Neuronal stem cell (in vitro differentiated cells): ENCODE measurements around the gene LRP2BP.
A peak's percentile ranks its signal among the peaks of the same experiment; 100 is the strongest.

ENCODE experiments used
- DNase-seq: peaks from one replicate; pipeline ENCODE4 v3.0.0-alpha.2; 2013; ENCODE audit warnings: low spot score
- H2AFZ ChIP-seq: one replicate; pipeline ENCODE4 v1.6.1; 2013; ENCODE audit warnings: mild to moderate bottlenecking, low read length, inconsistent platforms
- H2AK5ac ChIP-seq: 2 replicates; pipeline ENCODE4 v1.6.1; 2013; ENCODE audit warnings: low read depth, mild to moderate bottlenecking, inconsistent platforms, low read length, moderate library complexity, mixed read lengths
- H2BK120ac ChIP-seq: 2 replicates; pipeline ENCODE4 v1.6.1; 2013; ENCODE audit warnings: low read depth, mild to moderate bottlenecking, inconsistent platforms, low read length, moderate library complexity, mixed read lengths
- H2BK12ac ChIP-seq: one replicate; pipeline ENCODE4 v1.6.1; 2013; ENCODE audit warnings: low read length, inconsistent platforms
- H2BK15ac ChIP-seq: 2 replicates; pipeline ENCODE4 v1.6.1; 2013; ENCODE audit warnings: mild to moderate bottlenecking, low read length, inconsistent platforms, mixed read lengths
- H2BK5ac ChIP-seq: one replicate; pipeline ENCODE4 v1.6.1; 2013; ENCODE audit warnings: inconsistent platforms, mild to moderate bottlenecking, low read length, moderate library complexity
- H3K14ac ChIP-seq: one replicate; pipeline ENCODE4 v1.6.1; 2013; ENCODE audit warnings: low read length, inconsistent platforms
- H3K18ac ChIP-seq: 2 replicates; pipeline ENCODE4 v1.6.1; 2013; ENCODE audit warnings: low read length, inconsistent platforms
- H3K23ac ChIP-seq: 2 replicates; pipeline ENCODE4 v1.6.1; 2013; ENCODE audit warnings: low read depth, mild to moderate bottlenecking, mixed read lengths, low read length, inconsistent platforms; ENCODE audit not compliant: poor library complexity
- H3K27ac ChIP-seq: replicated peaks from 3 replicates; pipeline ENCODE4 v1.5.1; 2013; ENCODE audit warnings: low read length, inconsistent platforms
- H3K27me3 ChIP-seq, 3 experiments: 2 replicates each; pipeline ENCODE4 v1.6.1; 2013; ENCODE audit warnings: low read length in 3 of 3, mild to moderate bottlenecking in 2 of 3, inconsistent platforms in 1 of 3, low read depth in 1 of 3, mixed read lengths in 1 of 3, moderate library complexity in 1 of 3; ENCODE audit not compliant: control insufficient read depth in 3 of 3, insufficient read depth in 3 of 3
- H3K36me3 ChIP-seq, 2 donors: replicated peaks in 1 of 2; 2 replicates each; pipeline ENCODE4 v1.6.1; 2013; ENCODE audit warnings: low read length in 2 of 2; ENCODE audit not compliant: control insufficient read depth in 2 of 2, insufficient read depth in 2 of 2
- H3K4ac ChIP-seq: 2 replicates; pipeline ENCODE4 v1.6.1; 2013; ENCODE audit warnings: inconsistent platforms, mild to moderate bottlenecking, low read length, moderate library complexity
- H3K4me1 ChIP-seq, 2 donors: 1 replicate in 1 of 2; 2 replicates in 1 of 2; pipeline ENCODE4 v1.6.1; 2013; ENCODE audit warnings: low read length in 2 of 2, low read depth in 1 of 2; ENCODE audit not compliant: control insufficient read depth in 2 of 2, insufficient read depth in 1 of 2
- H3K4me2 ChIP-seq: one replicate; pipeline ENCODE4 v1.6.1; 2013; ENCODE audit warnings: mild to moderate bottlenecking, low read length, inconsistent platforms; ENCODE audit not compliant: insufficient read depth, poor library complexity, severe bottlenecking
- H3K4me3 ChIP-seq, 2 donors: 2 replicates each; pipeline ENCODE4 v1.5.1; 2013; ENCODE audit warnings: low read length in 2 of 2, mild to moderate bottlenecking in 2 of 2, inconsistent platforms in 1 of 2, moderate library complexity in 1 of 2
- H3K79me1 ChIP-seq: one replicate; pipeline ENCODE4 v1.6.1; 2013; ENCODE audit warnings: low read depth, mild to moderate bottlenecking, inconsistent platforms, low read length, moderate library complexity
- H3K9ac ChIP-seq: one replicate; pipeline ENCODE4 v1.6.1; 2013; ENCODE audit warnings: mild to moderate bottlenecking, low read depth, low read length, inconsistent platforms; ENCODE audit not compliant: poor library complexity
- H3K9me3 ChIP-seq, 2 donors: replicated peaks in 1 of 2; 2 replicates each; pipeline versions ENCODE3 to v1.6.1; 2013; ENCODE audit warnings: low read length in 2 of 2, mild to moderate bottlenecking in 2 of 2, inconsistent platforms in 1 of 2, low read depth in 1 of 2, mixed read lengths in 1 of 2, moderate library complexity in 1 of 2; ENCODE audit not compliant: control insufficient read depth in 2 of 2, insufficient read depth in 1 of 2
- H4K8ac ChIP-seq: one replicate; pipeline ENCODE4 v1.6.1; 2013; ENCODE audit warnings: low read depth, mild to moderate bottlenecking, inconsistent platforms, low read length, moderate library complexity
- H4K91ac ChIP-seq: one replicate; pipeline ENCODE4 v1.6.1; 2013; ENCODE audit warnings: low read length, low read depth, mild to moderate bottlenecking, inconsistent platforms; ENCODE audit not compliant: poor library complexity
- WGBS, 2 donors: extraction: QIAGEN DNeasy Blood & Tissue Kit; methylation state at CpG; one replicate each; pipeline ENCODE4 v1.1.7; 2013; ENCODE audit warnings: missing lambda C conversion rate in 2 of 2, mixed read lengths in 1 of 2; ENCODE audit not compliant: insufficient read length in 2 of 2, insufficient replicate concordance in 1 of 2; ENCODE audit errors: extremely low coverage in 2 of 2; 5-methylcytosine and 5-hydroxymethylcytosine counted together

Gene LRP2BP

GRCh38 chr4:185435466-185435865 lies 39.7 kb upstream of the LRP2BP start:
- Histone ChIP-seq H3K4ac (no peak overlapping the region), H3K4me1 (no peaks in the 10 kb centered on the region), H3K23ac (no peak overlapping the region), H3K4me3 (no peak overlapping the region), H2BK12ac (no peak overlapping the region), H3K27ac (no peak overlapping the region), H2BK5ac (no peak overlapping the region), H2AK5ac (no peak overlapping the region), H3K27me3 (no peaks in the 10 kb centered on the region), H3K9ac (no peak overlapping the region), H2BK15ac (no peak overlapping the region), H4K8ac (no peak overlapping the region), H4K91ac (no peak overlapping the region), H2BK120ac (no peak overlapping the region), H3K36me3 (no peaks in the 10 kb centered on the region), H3K79me1 (no peaks in the 10 kb centered on the region), H3K18ac (no peak overlapping the region), H3K9me3 (no peaks in the 10 kb centered on the region), H2AFZ (no peak overlapping the region), H3K14ac (no peak overlapping the region), H3K4me2 (no peak overlapping the region)
- no peak for DNase-seq

GRCh38 chr4:185429660-185430059 lies 33.9 kb upstream of the LRP2BP start:
- H4K8ac ChIP-seq: no peak overlapping the region
- H3K4me3 ChIP-seq: peak overlapping the region in 1 of 2 donors; percentile 61
- H4K91ac ChIP-seq: no peak overlapping the region
- no peaks in the 10 kb centered on the region for H3K27me3 ChIP-seq
- H3K14ac ChIP-seq: no peak overlapping the region
- no peak overlapping the region for H3K9ac ChIP-seq
- no peak overlapping the region for H2AK5ac ChIP-seq
- no peak overlapping the region for H3K4ac ChIP-seq
- no peak for DNase-seq
- no peak overlapping the region for H3K4me2 ChIP-seq
- H2BK120ac ChIP-seq: no peak overlapping the region
- H3K36me3 ChIP-seq: no peaks in the 10 kb centered on the region
- WGBS, 2 donors: no CpG with 5 or more reads among the region's 5 CpGs
- peak overlapping the region; percentile 58 for H2BK12ac ChIP-seq
- peaks cover 3 to 5% of the 10 kb centered on the region in 2 donors for H3K4me1 ChIP-seq
- H3K23ac ChIP-seq: no peak overlapping the region
- no peak overlapping the region for H2AFZ ChIP-seq
- no peak overlapping the region for H2BK15ac ChIP-seq
- no peaks in the 10 kb centered on the region for H3K9me3 ChIP-seq
- H3K27ac ChIP-seq: no peak overlapping the region
- no peak overlapping the region for H3K18ac ChIP-seq
- no peak overlapping the region for H2BK5ac ChIP-seq
- peaks cover 3% of the 10 kb centered on the region for H3K79me1 ChIP-seq

- no peak overlapping the region for H2BK15ac ChIP-seq
- H2AK5ac ChIP-seq: no peak overlapping the region
- DNase-seq: no peak
- H3K4me1 ChIP-seq: peaks cover 4 to 5% of the 10 kb centered on the region in 2 donors
- peaks cover 3% of the 10 kb centered on the region for H3K79me1 ChIP-seq
- no peaks in the 10 kb centered on the region for H3K27me3 ChIP-seq
- H3K4ac ChIP-seq: no peak overlapping the region
- no peak overlapping the region for H2AFZ ChIP-seq
- H2BK5ac ChIP-seq: no peak overlapping the region
- H3K9me3 ChIP-seq: no peaks in the 10 kb centered on the region
- no peak overlapping the region for H2BK12ac ChIP-seq
- H3K18ac ChIP-seq: no peak overlapping the region
- H2BK120ac ChIP-seq: no peak overlapping the region
- peaks cover 0 to 12% of the 10 kb centered on the region in 2 donors for H3K36me3 ChIP-seq
- H3K23ac ChIP-seq: no peak overlapping the region
- no peak overlapping the region for H3K9ac ChIP-seq
- H4K91ac ChIP-seq: no peak overlapping the region
- no peak overlapping the region for H3K27ac ChIP-seq
- no peak overlapping the region for H3K4me2 ChIP-seq
- no peak overlapping the region for H3K4me3 ChIP-seq
- H3K14ac ChIP-seq: no peak overlapping the region
- 100% methylated on average over 1 of the region's 22 CpGs; no CpG with 5 or more reads in 1 of the 2 donors for WGBS, 2 donors
- no peak overlapping the region for H4K8ac ChIP-seq
Measured at GRCh38 chr4:185426960-185427688, 31.4 kb upstream of the LRP2BP start.

GRCh38 chr4:185425647-185426352 lies 30.1 kb upstream of the LRP2BP start, which contains the start of gene UFSP2:
Gene UFSP2 (minus strand): TSS chr4:185425964. CDS start chr4:185425868, 96 bp downstream.
- Histone ChIP-seq H3K9ac (peak within 1 kb of the TSS; percentile 75), H3K23ac (no peak within 1 kb of the TSS), H3K9me3 (no peaks in the 10 kb centered on the region), H3K18ac (peak within 1 kb of the TSS; percentile 96), H2BK15ac (no peak within 1 kb of the TSS), H3K4me2 (peak within 1 kb of the TSS; percentile 75), H3K4me1 (peaks cover 4 to 5% of the 10 kb centered on the region in 2 donors), H3K79me1 (peaks cover 3% of the 10 kb centered on the region), H2BK120ac (no peak within 1 kb of the TSS), H2BK5ac (peak within 1 kb of the TSS; percentile 93), H3K27ac (peak within 1 kb of the TSS; percentile 66), H4K91ac (no peak within 1 kb of the TSS), H2BK12ac (no peak within 1 kb of the TSS), H3K14ac (no peak within 1 kb of the TSS), H3K4ac (no peak within 1 kb of the TSS), H3K27me3 (no peaks in the 10 kb centered on the region), H2AK5ac (no peak within 1 kb of the TSS), H3K36me3 (peaks cover 2 to 25% of the 10 kb centered on the region in 2 donors), H4K8ac (no peak within 1 kb of the TSS), H2AFZ (peak within 1 kb of the TSS; percentile 96), H3K4me3 (peak within 1 kb of the TSS; percentile 75 to 91)
- DNase-seq: peak; percentile 91
- no CpG with 5 or more reads among the region's 66 CpGs for WGBS, 2 donors
